HG03045 (cell line): ENCODE results near the gene ERMN.

Source experiments
- ATAC-seq: cut with Tn5 transposase; IDR thresholded peaks from one replicate; pipeline ENCODE4 v1.9.1; 2021; ENCODE audit warnings: mild to moderate bottlenecking, moderate library complexity; ENCODE audit not compliant: unreplicated experiment

The ERMN gene

DNA sequence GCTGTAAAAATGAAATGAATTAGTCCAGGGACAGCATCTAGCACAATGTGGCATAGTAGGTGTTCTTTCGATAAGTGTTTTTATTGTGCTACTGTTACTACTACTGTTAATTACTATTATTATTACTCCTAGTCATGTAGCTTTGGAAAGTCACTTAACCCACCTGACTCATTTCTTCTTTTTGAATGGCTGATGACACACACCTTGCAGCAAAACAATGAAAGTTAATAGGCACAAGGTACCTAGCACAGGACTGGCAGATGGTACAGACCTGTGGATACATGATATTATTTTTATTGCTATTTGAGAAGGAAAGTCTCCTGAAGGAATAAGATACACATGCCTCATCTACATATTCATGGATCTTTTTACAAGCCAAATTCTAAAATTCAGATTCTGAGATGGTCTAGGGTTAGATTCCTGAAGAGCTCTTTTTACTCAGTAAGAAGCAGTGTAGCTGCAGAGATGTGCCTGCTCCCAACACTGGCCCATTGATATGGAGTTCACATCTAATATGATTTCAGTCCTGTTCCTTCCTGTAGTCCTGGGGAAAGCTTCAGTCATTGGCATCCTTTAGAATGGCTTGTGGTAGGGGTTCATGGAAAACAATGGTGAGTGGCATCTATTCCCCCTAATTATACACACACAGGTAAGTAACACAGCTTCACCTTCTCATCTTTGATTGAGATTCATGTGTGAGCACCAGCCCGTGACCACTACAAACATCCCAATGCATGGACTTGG lies 7.9 kb upstream of the ERMN start:
- no peak for ATAC-seq

GRCh38 chr2:157329524-157329923 lies 3.9 kb upstream of the ERMN start:
- no peak for ATAC-seq

DNA sequence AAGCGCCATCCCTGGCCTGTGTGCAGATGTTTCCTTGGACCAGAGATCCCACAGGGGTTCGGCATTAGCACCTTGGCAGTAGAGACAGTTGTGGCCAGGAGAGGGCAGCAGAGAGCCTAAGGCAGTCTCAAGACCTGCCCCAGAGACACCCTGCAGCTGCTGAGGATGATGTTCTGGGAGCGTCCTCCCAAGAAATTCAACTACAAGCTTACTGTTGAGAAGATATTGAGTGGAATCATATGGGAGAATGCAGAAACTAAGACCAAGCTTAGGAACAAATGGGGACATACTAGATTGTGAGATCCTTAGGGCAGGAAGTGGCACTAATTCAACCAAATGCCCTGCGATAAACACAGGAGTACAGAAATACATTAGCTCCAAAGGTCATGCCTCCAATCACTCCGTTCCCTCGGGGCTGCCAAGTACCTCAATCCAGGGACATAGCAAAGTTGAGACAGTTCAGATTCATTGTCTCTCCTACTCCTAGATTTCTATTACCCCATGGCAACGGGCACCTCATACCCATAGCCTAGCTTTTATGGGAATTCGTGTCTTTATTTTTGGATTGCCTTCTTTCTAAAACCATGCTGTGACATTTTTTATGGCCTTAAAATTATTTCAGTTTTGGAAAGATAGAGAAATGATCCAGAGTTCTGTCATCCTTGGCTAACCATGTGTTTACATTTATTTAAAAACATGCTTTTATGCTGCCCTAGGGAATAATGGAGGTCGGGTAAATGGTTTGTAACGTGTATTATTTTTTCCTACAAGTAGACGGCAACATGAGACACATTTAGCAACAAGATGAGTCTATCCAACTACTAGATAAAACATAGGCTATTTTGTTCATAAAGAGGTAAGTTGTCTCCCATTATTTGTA lies 2.2 kb upstream of the ERMN start:
- peak; percentile 97 for ATAC-seq

GRCh38 chr2:157327200-157327599 lies 1.6 kb upstream of the ERMN start:
- ATAC-seq, result peak; percentile 28

GRCh38 chr2:157326698-157327097 lies 1.1 kb upstream of the ERMN start:
- no peak for ATAC-seq

DNA sequence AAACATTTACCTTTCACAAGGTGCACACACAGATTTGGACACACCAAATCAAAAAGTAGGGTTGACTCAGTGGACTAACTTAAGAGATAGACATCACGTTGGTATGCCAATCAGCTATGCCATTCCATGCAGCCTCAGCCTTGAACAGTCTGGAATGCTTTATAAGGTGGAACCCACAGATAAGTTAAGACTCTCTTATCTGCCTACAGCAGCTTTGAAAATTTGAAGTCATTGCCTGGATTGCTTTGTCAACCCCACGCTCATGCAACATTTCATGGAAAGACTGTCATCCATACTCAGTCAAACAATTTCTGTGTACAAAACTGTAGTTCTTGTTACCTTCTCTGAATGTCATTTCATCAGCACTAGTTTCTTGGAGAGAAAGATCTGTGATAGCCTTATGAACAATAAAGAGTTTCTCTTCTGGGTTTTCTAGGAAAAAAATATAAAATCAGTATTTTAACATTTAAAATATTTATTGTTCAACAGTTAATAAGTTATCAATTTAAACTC lies 1.2 kb downstream of the ERMN start:
- ATAC-seq, result no peak

GRCh38 chr2:157322432-157322831 lies 3.2 kb downstream of the ERMN start:
- no peak for ATAC-seq

GRCh38 chr2:157321466-157321865 lies 4.2 kb downstream of the ERMN start:
- no peak for ATAC-seq

GRCh38 chr2:157320409-157320808 lies 5.2 kb downstream of the ERMN start:
- ATAC-seq, result no peak

- no peak for ATAC-seq
Observed at GRCh38 chr2:157319795-157320194, 5.8 kb downstream of the ERMN start.

GRCh38 chr2:157318884-157319283 lies 6.7 kb downstream of the ERMN start:
- ATAC-seq, result no peak

DNA sequence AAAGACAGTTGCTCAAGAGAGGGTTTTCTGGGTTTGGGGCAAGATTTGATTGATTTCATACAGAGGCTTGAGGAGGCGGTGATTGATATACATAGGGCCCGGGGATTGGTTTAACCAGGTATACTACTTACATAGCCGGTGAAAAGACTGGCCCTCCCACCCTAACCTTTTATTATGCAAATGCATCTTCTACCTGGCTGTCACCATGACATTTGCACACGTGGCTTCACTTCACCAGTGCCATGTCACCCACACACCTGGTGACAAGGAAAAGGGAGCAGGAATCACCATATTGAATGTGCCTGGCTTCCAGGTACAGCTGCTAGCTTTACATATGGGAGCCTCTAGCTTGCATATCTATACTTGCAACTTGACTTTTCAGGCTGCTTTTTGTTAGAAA lies 9.7 kb downstream of the ERMN start:
- no peak for ATAC-seq

GRCh38 chr2:157312866-157313486 lies 12.6 kb downstream of the ERMN start:
- ATAC-seq, result peak; percentile 43

GRCh38 chr2:157311706-157312105 lies 13.9 kb downstream of the ERMN start:
- no peak for ATAC-seq

DNA sequence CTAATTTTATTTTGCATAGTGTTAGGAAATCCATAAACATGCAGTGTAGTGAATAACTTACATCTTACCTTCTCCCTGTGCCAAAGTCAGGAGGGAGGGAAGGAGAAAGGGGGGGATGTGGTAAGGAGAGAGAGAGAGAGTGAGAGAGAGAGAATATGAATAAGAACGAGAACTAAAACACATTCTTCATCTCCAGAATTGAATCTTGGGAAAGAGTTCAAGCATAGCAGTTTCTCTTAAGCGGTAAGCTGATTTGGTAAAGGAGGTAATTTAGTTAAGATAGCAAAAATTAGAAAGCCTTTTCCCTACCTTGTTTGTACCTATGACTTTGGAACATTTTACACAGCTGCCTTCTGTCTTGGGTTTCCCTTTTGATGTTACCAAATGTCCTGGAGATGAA lies 15.7 kb downstream of the ERMN start:
- ATAC-seq, result no peak

GRCh38 chr2:157307021-157307420 lies 18.6 kb downstream of the ERMN start:
- ATAC-seq, result no peak

DNA sequence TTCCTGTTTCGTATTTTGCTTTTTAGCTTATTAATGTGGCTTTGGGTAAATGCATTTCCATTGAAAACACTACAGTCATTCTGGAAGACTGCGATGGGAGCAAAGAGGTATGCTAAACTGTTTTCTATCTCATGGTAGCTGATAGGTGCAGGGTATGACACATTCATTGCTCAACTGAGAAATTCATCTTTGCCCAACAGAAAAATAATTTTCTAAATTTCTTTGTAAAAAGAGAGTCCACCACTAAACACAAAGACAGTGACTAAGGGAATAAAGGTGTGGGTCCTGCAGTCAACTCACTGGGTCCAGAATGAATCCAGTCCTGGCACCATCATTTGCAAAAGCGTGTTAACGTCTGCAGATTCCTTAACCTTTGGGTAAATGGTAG lies 19.9 kb downstream of the ERMN start:
- ATAC-seq, result no peak

DNA sequence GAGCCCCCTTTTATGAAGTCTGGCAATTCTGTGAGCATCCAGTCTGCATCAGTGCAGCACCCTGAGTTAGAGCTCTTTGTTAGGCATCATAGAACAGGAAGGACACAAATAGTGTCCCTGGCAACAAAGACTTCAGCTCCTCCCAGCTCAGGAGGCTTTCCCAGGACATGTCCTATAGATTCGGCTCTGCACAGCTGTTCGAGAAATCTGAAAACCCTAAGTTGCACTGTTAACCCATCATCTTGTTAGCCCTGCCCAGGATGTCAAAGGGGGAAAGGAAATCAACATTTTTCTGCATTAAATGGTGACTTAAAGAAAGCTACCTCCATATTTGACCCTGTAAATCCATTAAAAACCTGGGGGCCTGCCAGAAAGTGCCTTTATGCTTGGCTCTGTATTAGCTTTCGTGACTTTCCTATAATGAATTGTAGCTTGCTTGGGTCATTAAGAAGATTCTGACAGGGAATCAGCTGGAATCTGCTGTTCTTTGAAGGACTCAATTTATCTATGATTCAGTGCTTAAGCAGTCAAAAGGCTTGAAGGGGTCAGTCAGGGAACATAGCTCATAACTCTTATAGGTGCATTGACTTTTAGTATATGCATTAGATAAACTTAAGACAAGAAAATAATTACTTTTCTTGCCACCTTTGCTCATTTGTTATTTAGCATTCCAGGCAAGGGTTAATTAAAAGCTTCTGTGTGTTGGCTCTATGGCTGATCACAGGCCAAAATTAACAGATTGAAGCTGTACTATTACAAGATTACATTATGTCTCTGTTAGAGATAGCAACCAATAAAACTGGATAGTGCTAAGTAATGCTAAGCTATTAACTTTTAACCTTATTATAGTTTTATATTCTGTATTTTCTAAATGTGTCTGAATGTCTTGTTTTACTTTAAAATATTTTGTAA lies 20.6 kb downstream of the ERMN start:
- no peak for ATAC-seq

GRCh38 chr2:157303612-157304011 lies 22.0 kb downstream of the ERMN start:
- ATAC-seq, result no peak

- peak; percentile 61 for ATAC-seq
Observed at GRCh38 chr2:157302492-157303099, 23.0 kb downstream of the ERMN start.
